Lower lobe of right lung (tissue), 2 donors: ENCODE measurements around the gene CCDC201. TPM values are rescaled to one million over a fixed set of nuclear protein-coding genes. Genes with fewer than 3 reads are reported as not detected.
"Not testable (repeated sequence)": the region's sequence is repeated elsewhere in the genome, so short reads cannot be mapped to it uniquely, and the experiment has no call there.

Source experiments
- ATAC-seq, 2 donors: fragments of 200-7000 bp; cut with Tn5 transposase; one replicate each; pipeline ENCODE4 v1.9.1; 2020 to 2022; ENCODE audit warnings: mild to moderate bottlenecking in 2 of 2, moderate library complexity in 2 of 2
- DNase-seq: peaks from one replicate; pipeline ENCODE4 v3.0.0-alpha.2; 2020
- H3K27ac ChIP-seq: fragments of 200-600 bp; one replicate; pipeline ENCODE4 v1.8.0; 2022
- H3K27me3 ChIP-seq: fragments of 200-600 bp; one replicate; pipeline ENCODE4 v1.8.0; 2022; ENCODE audit warnings: low read depth
- H3K36me3 ChIP-seq: fragments of 200-600 bp; one replicate; pipeline ENCODE4 v1.8.0; 2022; ENCODE audit warnings: mild to moderate bottlenecking
- H3K4me1 ChIP-seq: fragments of 200-600 bp; one replicate; pipeline ENCODE4 v1.8.0; 2022
- H3K4me3 ChIP-seq: fragments of 200-600 bp; one replicate; pipeline ENCODE4 v1.8.0; 2022; ENCODE audit warnings: mild to moderate bottlenecking
- H3K9me3 ChIP-seq: fragments of 200-600 bp; one replicate; pipeline ENCODE4 v1.8.0; 2022
- intact Hi-C: fragments of 100-400 bp; cut with DNase I; formaldehyde crosslinking; loops from one replicate; pipeline ENCODE4 v1.11.0; 2022
- total RNA-seq: library from RNA; stranded (reverse); fragmentation: NEBNext Ultra II Directional; extraction: Animal tissue kit (Norgen Biotek cat#: 25700); gene quantifications from one replicate; pipeline ENCODE4 v1.2.1, GENCODE V29; 2021
- TF ChIP-seq, protein P1 (sequence below): fragments of 200-600 bp; IDR thresholded peaks from one replicate; pipeline ENCODE4 v1.8.0; 2022; ENCODE audit warnings: antibody characterized with exemption, mild to moderate bottlenecking
- donor health status: DM: no; HTN: yes; CAD: no; lungs with severe emphysema.

Gene CCDC201
- total RNA-seq, 1 donor from 2014 or later = not detected

DNA sequence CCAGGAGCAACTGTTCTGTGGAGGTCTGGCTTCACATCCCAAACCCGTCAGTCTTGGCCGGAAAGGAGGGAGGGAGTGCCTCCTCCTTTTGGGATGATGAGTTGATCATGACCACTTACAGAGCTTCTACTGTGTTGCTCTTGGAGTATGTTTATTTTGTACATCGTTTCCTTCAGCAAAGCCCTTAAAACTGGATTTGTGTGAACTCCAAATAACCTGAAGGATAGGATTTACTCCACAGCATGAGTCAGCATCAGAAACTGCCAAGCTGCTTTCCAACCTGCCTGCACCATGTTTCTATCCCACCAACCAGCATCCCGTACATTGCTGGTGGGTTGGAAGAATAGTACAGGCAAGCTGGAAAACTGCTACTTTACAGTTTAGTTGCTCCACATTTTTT is 3.5 kb downstream of the CCDC201 start:
- H3K4me1 ChIP-seq = no peaks in the 10 kb centered on the region
- H3K36me3 ChIP-seq = no peaks in the 10 kb centered on the region
- TF ChIP-seq, protein P1, sequence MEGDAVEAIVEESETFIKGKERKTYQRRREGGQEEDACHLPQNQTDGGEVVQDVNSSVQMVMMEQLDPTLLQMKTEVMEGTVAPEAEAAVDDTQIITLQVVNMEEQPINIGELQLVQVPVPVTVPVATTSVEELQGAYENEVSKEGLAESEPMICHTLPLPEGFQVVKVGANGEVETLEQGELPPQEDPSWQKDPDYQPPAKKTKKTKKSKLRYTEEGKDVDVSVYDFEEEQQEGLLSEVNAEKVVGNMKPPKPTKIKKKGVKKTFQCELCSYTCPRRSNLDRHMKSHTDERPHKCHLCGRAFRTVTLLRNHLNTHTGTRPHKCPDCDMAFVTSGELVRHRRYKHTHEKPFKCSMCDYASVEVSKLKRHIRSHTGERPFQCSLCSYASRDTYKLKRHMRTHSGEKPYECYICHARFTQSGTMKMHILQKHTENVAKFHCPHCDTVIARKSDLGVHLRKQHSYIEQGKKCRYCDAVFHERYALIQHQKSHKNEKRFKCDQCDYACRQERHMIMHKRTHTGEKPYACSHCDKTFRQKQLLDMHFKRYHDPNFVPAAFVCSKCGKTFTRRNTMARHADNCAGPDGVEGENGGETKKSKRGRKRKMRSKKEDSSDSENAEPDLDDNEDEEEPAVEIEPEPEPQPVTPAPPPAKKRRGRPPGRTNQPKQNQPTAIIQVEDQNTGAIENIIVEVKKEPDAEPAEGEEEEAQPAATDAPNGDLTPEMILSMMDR = no peak
- no peak overlapping the region for H3K27ac ChIP-seq
- no peak overlapping the region for H3K4me3 ChIP-seq
- H3K27me3 ChIP-seq = no peaks in the 10 kb centered on the region
- H3K9me3 ChIP-seq = peaks cover 7% of the 10 kb centered on the region
- no peak for ATAC-seq
- intact Hi-C loops = no loop called here
- no peak for DNase-seq

DNA sequence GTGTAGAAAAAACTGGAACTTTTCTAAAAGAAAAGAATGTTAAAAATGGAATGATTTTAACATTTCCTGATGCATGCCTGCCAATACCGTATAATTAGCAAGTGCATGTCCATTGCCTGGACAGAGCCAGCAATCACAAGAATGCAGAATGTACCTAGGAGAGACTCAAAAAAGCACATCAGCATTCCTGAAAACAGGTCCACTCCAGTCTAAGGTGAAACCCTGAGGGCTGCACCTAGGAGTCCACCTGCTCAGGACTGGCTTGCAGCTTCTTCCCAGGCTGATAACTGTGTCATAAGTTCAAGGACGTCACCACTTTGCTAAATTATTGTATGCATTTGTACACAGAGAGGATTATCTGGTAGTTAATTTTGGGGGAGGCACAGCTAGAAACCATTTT is 5.4 kb downstream of the CCDC201 start:
- no peak for DNase-seq
- peaks cover 7% of the 10 kb centered on the region for H3K9me3 ChIP-seq
- H3K4me1 ChIP-seq = no peaks in the 10 kb centered on the region
- TF ChIP-seq, protein P1 = no peak
- peaks cover 4% of the 10 kb centered on the region for H3K27me3 ChIP-seq
- ATAC-seq = no peak
- H3K27ac ChIP-seq = no peak overlapping the region
- H3K36me3 ChIP-seq = no peaks in the 10 kb centered on the region
- intact Hi-C loops = no loop called here
- H3K4me3 ChIP-seq = no peak overlapping the region

DNA sequence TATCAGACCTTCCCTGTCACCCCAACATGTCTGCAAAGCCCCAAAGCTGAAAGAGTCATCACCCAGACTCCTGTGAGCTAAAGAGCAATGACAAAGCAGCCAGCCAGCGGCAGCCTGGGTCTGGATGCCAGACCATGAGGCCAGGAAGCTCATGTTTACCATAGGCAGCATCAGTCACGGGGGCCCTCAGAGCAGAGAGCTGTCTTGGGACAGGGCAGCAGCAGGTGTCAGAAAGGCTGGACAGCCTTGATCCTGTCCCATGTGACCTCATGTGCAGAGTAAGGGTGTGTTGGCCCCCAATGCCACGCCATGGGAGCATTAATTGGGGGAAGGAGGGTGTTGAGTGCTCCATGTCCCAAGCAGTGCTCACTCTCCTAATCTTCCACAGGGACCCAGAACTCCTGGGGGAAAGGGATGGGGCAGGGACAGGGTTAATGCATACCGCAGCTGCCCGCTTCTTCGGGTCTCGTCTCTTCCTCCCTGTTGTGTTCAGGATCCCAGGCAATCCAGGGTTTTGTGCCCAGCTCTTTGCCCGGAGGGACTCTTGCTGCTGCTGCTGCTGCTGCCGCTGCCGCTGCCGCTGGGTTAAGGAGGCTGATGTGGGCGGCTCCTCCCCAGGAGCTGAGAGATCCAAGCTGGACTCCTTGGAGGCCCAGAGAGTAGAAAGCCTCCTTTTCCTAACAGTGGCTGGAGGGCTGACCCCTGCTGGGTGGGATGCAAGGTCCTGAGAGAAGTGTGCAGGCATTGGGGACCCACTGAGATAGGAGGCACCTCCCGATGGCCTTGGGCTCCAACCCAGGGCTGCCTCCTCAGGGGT is 7.1 kb downstream of the CCDC201 start:
- DNase-seq (no peak), ATAC-seq (peak in 1 of 2 donors; percentile 28)
- H3K9me3 ChIP-seq = peaks cover 7% of the 10 kb centered on the region
- H3K27ac ChIP-seq = no peak overlapping the region
- no peaks in the 10 kb centered on the region for H3K36me3 ChIP-seq
- H3K4me3 ChIP-seq = no peak overlapping the region
- H3K27me3 ChIP-seq = peaks cover 4% of the 10 kb centered on the region
- intact Hi-C loops = no loop called here
- TF ChIP-seq, protein P1 = no peak
- H3K4me1 ChIP-seq = no peaks in the 10 kb centered on the region

DNA sequence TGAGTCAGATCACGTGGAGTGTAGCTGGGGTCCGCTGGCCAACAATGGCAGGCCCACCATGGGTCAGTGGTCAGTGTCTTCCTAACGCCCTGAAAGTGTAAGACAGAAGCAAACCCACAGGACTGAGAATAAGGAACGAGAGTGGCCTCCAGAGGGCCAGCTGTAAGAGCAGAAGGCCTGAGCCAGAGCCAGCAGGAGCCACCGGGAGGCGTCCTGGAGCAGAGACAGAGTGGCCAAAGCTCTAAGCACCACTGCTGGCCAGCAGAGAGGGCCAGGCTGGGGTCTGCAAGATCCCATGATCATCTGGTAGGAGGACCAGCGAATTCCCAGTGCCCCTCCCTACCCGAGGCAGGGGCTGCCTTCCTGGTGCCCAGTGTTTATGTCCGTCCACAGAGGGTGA is 9.2 kb downstream of the CCDC201 start:
- TF ChIP-seq, protein P1 = no peak
- Histone ChIP-seq H3K27me3 (peaks cover 4% of the 10 kb centered on the region), H3K27ac (no peak overlapping the region), H3K4me3 (no peak overlapping the region), H3K9me3 (peaks cover 7% of the 10 kb centered on the region), H3K4me1 (no peaks in the 10 kb centered on the region), H3K36me3 (no peaks in the 10 kb centered on the region)
- ATAC-seq = no peak
- no peak for DNase-seq
- intact Hi-C loops = no loop called here

DNA sequence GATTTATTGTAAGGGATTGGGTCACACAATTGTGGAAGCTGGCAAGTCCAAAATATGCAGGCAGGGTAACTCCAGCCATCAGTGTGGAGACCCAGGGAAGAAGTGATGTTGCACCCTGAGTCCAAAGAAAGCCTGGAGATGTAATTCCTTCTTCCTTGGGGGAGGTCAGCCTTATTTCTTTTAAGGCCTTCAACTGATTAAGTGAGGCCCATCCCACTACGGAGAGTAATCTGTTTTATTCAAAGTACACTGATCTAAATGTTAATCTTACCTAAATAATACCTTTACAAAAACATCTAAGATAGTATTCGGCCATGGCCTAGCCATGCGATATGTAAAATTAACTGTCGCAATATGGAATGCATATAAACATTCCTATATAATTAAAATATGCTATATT is 16.0 kb downstream of the CCDC201 start:
- H3K4me1 ChIP-seq, H3K9me3 ChIP-seq, H3K27me3 ChIP-seq, H3K27ac ChIP-seq, DNase-seq, intact Hi-C loops, ATAC-seq, H3K4me3 ChIP-seq, H3K36me3 ChIP-seq: not testable (repeated sequence)

DNA sequence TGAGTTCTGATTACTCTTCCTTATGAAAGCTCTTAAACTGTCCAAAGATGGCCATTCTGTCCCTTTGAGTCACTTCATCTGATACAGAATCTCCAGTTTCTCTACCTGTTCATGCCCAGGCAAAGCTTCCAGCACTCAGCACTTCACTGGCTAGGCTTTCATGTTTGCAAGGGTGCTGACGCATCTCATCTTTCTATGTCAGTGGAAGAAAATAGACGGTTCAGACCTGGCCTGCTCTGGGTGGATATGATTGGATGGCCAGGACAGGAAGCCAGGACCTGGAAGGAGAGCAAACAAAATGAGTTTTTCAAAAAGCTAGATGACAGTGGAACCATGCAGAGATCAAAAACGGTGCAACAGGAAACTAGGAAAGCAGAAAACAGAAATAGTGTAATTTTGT is 17.2 kb downstream of the CCDC201 start:
- H3K27me3 ChIP-seq, H3K4me1 ChIP-seq, H3K9me3 ChIP-seq, DNase-seq, H3K27ac ChIP-seq, H3K4me3 ChIP-seq, ATAC-seq, intact Hi-C loops, H3K36me3 ChIP-seq: not testable (repeated sequence)

DNA sequence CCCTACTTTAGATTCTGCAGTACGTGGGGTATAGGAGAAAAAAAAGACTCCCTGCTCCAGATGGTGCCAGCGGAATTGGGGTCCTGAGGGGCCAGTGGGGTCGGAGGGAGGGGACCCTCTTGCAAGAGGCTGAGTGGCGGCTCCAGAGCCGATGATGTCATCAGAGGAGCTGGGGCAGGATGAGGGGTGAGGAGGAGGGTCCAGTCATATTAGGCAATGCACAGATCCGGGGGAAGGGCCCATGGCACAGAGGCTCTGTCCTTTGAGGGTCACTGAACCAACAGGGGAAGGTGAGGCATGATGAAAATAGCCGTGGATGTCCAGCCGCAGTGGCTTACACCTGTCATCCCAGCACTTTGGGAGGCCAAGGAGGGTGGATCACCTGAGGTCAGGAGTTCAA is 19.4 kb downstream of the CCDC201 start:
- H3K27me3 ChIP-seq, H3K27ac ChIP-seq, H3K4me1 ChIP-seq, ATAC-seq, H3K4me3 ChIP-seq, DNase-seq, intact Hi-C loops, H3K9me3 ChIP-seq, H3K36me3 ChIP-seq: not testable (repeated sequence)

DNA sequence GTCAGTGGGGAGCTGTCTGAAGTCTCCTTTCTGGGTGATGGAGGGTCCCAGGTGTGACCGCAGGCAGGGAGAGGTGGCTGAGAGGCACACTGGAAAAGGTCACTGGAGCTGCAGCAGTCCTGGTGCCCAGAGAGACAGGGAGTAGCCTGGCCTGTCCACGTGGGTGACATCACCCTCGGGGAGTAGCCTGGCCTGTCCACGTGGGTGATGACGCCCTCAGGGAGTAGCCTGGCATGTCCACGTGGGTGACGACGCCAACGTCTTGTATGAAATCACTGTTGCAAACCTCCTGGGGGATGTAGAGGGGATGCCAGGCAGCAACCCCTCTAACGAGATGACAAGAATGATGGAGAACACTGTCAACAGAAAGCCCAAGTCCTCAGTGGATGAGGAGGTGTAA is 19.9 kb downstream of the CCDC201 start:
- H3K27me3 ChIP-seq, H3K4me3 ChIP-seq, H3K4me1 ChIP-seq, H3K9me3 ChIP-seq, intact Hi-C loops, H3K27ac ChIP-seq, DNase-seq, H3K36me3 ChIP-seq, ATAC-seq: not testable (repeated sequence)

DNA sequence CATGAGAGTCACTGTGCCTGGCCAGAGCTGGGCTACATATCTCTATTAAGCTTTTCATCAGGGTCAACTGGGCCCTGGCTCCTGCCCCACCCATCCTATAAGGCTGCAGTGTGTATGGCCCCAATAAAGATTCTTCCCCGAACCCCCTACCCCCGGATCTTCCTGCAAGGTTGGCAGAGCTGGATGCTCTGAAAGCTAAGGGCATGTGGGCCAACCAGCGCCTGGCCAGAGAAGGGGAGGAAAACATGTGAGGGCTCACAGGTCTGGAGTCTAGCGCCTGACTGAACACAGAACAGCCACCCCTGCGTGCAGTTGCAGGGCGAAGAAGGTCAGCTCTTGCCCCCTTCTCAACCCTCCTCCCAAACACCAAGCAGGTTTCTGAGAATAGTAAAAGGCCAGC is 24.1 kb downstream of the CCDC201 start:
- H3K4me1 ChIP-seq, DNase-seq, H3K9me3 ChIP-seq, H3K4me3 ChIP-seq, intact Hi-C loops, H3K36me3 ChIP-seq, H3K27ac ChIP-seq, H3K27me3 ChIP-seq: not testable (repeated sequence)
- peak in 1 of 2 donors; percentile 29 for ATAC-seq

DNA sequence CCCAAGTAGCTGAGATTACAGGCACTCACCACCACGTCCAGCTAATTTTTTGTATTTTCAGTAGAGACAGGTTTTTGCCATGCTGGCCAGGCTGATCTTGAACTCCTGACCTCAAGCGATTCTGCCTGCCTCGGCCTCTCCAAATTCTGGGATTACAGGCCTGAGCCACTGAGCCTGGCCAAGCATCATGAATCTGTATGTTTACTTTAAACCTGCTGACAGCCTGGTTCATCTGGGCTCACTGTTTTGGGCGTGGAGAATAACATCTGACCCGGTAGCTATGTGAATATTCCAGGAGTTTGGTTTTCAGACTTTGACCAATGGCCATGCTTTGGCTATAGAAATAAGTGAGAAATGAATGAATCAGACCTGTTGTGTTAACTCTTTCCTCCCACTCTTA is 26.3 kb downstream of the CCDC201 start:
- intact Hi-C loops, H3K36me3 ChIP-seq, DNase-seq, H3K4me1 ChIP-seq, H3K27me3 ChIP-seq, H3K27ac ChIP-seq, H3K4me3 ChIP-seq, H3K9me3 ChIP-seq, ATAC-seq: not testable (repeated sequence)
